ENCODE measurements around the gene CDAN1. TPM values are rescaled to one million over a fixed set of nuclear protein-coding genes. Genes with fewer than 3 reads are reported as not detected.

The CDAN1 gene
- total RNA-seq, 2 donors from 2014 or later: 5.1 to 6.6 TPM

DNA sequence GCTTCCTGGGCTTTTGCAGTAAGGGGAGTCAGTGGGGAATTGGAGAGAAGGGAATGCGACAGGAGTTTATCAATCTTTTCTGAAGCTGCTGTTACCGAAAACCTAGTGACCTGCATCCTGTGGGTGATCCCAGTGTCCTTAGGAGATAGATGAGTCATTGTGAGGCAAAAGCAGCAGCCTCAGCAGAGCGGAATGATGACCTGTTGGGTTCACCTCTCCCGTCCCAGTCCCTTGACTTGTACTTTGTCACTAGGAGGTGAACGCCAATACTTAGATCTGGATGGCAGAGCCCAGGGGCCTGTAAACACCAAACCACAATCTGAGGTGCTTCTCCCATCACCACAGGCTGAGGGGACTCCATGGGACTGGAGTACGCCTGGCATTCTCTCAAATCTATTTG, 17.9 kb downstream of the CDAN1 start:
- DNase-seq: no peak
- no peak for ATAC-seq
- intact Hi-C loops (cut with DNase I): no loop called here

DNA sequence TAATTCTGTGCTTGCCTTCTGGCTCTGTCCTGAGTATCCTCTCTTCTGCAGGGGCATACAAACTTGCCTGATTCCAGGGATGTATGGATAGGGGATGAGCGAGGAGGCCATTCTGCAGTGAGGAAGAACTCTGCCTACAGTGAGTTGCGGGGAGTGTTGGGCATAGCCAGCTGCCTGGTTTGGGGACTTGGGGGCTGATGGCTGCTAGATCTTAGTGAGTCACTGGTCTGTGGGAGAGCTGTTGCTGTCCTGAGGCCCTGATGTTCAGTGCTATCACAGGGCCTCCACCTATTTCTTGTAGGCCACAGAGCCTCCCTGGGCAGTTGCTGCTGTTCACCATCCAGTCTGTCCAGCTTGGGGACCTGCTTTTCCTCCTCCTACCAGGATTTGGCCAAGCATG, 20.3 kb downstream of the CDAN1 start:
- ATAC-seq (no peak), DNase-seq (no peak)
- intact Hi-C loops (cut with DNase I): no loop called here

DNA sequence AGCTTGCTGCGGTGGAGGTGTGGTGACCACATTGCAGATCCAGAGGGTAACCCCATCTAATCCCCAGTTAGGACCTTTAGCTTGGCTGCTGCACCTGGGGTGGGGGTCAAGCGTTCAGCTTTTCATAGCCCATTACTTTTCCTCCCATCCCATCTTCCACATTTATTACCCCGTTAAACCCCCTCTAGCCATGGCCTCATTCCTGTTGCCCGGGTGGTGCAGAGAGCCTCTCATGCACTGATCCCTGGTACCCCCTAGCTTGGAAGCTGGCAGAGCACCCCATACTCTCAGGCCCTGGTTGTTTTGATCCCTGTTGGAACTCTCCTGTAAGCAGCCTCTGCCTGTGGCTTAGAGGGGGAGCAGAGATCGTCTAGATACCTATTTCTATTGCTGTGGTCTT, 20.8 kb downstream of the CDAN1 start:
- intact Hi-C loops (cut with DNase I): no loop called here
- ATAC-seq: no peak

DNA sequence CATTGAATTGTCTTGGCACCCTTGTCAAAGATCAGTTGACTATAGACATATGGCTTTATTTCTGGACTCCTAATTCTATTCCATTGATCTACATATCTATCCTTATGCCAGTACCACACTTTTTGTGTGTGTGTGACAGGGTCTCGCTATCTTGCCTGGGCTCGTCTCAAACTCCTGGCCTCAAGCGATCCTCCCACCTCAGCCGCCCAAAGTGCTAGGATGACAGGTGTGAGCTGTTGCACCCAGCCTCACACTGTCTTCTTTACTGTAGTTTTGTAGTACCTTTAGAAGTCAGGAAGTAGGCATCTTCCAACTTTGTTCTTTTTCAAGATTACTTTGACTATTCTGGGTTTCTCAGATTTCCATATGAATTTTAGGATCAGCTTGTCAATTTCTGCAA, 24.3 kb downstream of the CDAN1 start:
- no peak for ATAC-seq
- intact Hi-C loops (cut with DNase I): no loop called here
- no peak for DNase-seq

More for the DNA sequence above, 20.8 kb downstream of the CDAN1 start:
- no peak for DNase-seq

DNA sequence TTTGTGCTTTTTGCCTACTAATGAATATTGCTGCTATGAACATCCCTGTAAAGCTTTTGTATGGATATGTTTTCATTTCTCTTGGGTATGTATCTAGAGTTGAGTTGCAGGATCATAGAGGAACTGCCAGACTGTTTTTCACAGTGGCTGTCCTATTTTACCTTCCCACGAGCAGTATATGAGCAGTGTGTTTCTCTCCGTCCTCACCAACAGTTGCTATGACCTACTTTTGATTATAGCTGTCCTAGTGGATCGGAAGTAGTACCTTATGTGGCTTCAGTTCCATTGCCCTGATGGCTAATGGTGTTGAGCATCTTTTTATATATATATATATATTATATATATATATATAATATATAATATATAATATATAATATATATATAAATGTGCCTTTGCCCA, 25.2 kb downstream of the CDAN1 start:
- ATAC-seq: no peak
- intact Hi-C loops (cut with DNase I): no loop called here
- DNase-seq: no peak

DNA sequence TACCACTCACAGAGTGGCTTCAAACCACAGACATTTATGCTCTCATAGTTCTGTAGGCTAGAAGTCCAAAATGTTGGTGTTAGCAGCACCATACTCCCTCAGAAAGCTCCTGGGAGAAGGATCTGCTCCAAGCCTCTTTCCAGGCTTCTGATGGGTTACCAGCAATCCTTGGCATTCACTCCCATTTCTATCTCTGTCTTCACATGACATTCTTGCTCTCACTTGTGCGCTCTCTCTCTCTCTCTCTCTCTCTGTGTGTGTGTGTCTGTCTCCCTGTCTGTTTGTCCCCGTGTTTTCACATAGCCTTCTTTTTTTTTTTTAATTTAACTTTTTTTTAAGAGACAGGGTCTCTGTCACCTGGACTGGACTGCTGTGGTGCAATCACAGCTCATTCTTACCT, 26.3 kb downstream of the CDAN1 start:
- no peak for DNase-seq
- intact Hi-C loops (cut with DNase I): no loop called here
- peak in 1 of 2 donors; percentile 34 for ATAC-seq

DNA sequence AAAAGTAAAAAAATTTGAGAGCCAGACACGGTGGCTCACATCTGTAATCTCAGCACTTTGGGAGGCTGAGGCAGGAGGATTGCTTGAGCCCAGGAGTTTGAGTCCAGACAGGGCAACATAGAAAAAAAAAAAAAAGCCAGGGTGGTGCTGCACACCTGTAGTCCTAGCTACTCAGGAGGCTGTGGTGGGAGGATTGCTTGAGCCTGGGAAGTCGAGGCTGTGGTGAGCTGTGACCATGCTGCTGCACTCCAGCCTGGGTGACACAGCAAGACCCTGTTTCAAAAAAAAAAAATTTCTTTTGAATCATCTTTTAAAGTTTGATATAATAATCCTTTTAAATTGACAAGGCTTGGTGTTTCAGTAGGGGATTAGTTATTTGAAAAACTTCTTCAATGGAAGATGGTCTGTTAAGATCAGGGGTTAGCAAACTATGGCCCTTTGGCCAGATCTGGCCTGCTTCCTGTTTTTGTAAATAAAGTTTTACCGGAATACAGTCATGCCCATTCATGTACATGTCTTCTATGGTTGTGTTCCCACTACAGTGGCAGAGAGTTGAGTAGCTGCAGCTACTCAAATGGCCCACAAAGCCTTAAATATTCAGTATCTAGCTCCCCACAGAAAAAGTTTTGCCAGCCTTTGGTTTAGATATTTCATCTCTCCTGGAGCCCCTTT, 28.9 kb downstream of the CDAN1 start:
- intact Hi-C loops (cut with DNase I): no loop called here
- ATAC-seq (no peak), DNase-seq (no peak)

DNA sequence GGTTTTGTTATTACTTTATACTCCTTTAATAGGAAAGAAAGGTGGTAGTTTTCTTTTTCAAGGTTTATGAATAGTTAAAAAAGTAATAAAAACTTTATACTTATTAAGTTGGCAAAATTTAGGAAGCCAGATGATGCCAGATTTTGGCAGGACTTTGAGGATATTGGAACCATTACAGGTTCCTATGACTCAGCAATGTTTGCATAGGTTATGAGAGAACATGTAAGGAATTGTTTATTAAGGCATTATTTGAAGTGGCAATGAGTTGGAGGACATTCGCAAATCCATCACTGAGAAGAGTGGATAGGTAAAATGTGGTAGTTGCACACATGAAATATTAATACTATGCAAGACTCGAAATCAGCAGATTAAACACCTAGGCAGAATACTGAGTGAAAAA, 29.9 kb downstream of the CDAN1 start:
- intact Hi-C loops (cut with DNase I): no loop called here
- ATAC-seq (no peak), DNase-seq (no peak)

DNA sequence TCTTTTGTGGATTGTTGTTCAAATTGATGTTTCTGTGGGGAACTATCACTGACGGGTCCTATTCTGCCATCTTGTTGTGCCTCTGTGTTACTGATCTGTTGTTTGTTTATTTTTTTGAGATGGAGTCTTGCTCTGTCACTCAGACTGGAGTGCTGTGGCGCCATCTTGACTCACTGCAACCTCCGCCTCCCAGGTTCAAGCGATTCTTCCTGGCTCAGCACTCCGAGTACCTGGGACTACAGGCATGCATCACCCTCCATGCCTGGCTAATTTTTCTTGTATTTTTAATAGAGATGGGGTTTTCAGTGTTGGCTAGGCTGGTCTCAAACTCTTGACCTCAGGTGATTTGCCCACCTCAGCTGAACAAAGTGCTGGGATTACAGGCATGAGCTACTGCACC, 31.6 kb downstream of the CDAN1 start:
- ATAC-seq: no peak
- no peak for DNase-seq
- intact Hi-C loops (cut with DNase I): no loop called here

DNA sequence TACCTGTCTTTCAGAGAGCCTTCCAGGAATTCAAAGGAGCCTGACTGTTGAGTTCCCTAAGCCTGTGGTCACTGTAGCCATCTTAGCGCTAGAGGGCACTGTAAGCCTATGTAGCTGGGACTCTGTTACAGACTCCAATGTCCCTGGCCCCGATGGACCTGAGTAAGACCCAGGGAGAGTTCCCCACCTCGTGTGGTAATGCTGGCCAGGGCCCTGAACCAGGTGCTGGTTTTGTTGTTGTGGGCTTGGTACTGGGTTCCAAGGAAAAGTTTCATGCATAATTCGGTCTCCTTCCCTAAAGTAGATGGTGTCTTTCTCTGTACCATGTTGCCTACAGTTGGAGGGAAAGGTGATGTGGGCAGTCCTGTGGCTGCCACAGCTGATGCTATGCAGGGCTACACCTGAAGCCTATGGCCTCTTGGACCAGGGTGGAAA, 32.4 kb downstream of the CDAN1 start:
- intact Hi-C loops (cut with DNase I): loop anchor here (5.0 kb wide), 1 partner anchor 223 kb away; no protein-coding TSS in a partner anchor
- ATAC-seq: peak; percentile 94 to 95
- DNase-seq: peak; percentile 64

DNA sequence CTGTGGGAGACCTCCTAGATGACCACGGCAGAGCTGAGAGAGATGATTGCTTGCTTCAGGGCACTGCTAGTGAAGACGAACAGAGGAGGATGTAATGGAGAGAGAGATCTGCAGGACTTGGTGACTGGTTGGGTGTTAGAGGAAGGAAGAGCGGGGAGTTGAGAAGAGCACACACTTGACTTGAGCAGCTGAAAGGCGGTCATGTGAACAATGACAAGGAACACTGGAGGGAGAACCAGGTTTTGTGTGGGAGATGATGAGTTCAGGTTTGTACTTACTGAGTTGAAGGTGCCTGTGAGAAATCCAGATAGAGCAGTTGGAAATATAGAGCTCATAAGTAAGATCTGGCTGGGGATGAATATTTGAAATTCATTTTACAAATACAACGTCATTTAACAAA, 40.3 kb downstream of the CDAN1 start:
- DNase-seq (no peak), ATAC-seq (no peak)
- intact Hi-C loops (cut with DNase I): no loop called here

DNA sequence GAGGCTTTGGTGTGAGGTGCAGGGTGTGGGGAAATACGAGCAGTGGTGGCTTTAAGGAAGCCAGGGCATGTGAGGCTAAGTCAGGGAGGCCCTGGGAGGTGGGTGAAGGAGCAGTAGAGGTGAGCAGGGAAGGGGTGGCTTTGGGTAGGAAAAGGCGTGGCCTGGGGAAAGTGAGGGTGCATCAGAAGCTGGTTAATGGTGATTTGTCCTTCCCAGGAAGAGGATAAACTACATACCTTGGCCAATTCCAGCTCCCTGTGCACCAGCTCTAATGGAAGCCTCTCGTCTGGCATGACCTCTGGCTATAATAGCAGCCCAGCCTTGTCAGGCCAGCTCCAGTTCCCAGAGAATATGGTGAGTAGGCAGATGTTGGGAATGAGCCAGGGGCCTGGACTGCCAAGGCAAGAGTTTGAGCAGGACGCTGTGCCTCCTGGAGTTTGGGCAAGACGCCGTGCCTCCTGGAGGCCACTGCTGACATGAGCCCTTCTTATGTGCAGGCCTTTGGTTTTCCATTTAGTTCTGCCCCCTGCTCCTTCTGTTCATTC, 41.3 kb downstream of the CDAN1 start:
- DNase-seq (no peak), ATAC-seq (no peak)
- intact Hi-C loops (cut with DNase I): no loop called here

DNA sequence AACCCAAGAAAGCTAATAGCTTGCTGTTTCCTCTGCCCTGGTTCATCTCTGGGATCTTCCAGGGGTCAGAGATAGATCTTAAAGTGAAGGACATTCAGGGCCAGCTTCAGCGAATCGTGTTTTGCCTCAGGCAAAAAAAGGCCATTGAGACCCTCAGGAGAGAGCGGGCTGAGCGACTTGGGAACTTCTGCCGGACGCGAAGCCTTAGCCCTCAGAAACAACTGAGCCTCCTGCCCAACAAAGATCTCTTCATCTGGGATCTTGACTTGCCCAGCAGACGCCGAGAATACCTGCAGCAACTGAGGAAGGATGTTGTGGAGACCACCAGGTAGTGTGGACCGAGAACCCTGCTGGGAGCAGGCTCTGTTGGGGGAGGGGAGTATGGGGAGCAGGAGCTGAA, 42.5 kb downstream of the CDAN1 start:
- intact Hi-C loops (cut with DNase I): no loop called here
- ATAC-seq: no peak
- no peak for DNase-seq

DNA sequence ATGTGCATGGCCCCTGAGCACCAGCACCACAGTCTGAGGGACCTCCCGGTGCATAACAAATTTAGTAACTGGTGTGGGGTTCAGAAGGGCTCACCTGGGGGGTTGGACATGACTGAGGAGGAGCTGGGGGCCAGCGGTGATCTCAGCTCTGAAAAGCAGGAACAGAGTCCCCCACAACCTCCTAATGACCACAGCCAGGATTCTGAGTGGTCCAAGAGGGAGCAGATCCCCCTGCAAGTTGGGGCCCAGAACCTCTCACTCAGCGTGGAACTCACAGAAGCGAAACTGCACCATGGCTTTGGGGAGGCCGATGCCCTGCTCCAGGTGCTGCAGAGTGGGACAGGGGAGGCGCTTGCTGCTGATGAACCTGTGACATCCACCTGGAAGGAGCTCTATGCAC, 43.0 kb downstream of the CDAN1 start:
- ATAC-seq (no peak), DNase-seq (no peak)
- intact Hi-C loops (cut with DNase I): no loop called here

DNA sequence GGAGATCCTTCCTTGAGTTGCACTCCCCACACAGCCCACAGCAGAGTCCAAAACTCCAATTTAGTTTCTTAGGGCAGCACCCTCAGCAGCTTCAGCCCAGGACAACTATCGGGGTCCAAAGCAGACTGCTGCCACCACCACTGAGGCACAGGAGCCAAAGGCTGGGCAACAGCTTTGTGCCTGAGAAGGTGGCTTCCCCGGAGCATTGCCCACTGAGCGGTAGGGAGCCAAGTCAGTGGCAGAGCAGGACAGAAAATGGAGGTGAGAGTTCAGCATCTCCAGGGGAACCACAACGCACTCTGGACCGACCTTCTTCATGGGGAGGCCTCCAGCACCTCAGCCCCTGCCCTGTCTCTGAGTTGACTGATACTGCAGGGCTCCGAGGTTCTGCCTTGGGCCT, 43.4 kb downstream of the CDAN1 start:
- ATAC-seq (no peak), DNase-seq (no peak)
- intact Hi-C loops (cut with DNase I): no loop called here

DNA sequence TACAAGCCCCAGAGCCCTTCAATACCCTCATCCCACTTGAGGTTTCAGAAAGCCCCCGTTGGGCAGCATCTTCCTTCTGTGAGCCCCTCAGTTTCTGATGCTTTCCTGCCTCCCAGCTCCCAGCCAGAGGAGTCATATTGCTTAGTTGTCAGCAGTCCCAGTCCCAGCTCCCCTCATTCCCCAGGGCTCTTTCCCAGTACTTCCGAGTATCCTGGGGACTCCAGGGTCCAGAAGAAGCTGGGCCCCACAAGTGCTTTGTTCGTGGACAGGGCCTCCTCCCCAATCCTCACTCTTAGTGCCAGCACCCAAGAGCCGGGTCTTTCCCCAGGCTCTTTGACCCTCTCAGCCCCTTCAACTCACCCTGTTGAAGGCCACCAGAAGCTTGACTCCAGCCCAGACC, 43.9 kb downstream of the CDAN1 start:
- intact Hi-C loops (cut with DNase I): no loop called here
- ATAC-seq (no peak), DNase-seq (no peak)

DNA sequence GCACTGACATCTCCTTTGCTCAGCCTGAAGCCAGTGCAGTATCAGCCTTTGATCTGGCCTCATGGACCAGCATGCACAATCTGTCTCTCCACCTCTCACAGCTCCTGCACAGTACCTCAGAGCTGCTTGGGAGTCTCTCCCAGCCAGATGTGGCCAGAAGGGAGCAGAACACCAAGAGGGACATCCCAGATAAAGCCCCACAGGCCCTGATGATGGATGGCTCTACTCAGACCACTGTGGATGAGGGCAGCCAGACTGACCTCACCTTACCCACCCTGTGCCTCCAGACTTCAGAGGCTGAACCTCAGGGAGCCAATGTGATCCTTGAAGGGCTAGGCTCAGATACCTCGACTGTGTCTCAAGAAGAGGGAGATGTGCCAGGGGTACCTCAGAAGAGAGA, 44.4 kb downstream of the CDAN1 start:
- ATAC-seq (no peak), DNase-seq (no peak)
- intact Hi-C loops (cut with DNase I): no loop called here

DNA sequence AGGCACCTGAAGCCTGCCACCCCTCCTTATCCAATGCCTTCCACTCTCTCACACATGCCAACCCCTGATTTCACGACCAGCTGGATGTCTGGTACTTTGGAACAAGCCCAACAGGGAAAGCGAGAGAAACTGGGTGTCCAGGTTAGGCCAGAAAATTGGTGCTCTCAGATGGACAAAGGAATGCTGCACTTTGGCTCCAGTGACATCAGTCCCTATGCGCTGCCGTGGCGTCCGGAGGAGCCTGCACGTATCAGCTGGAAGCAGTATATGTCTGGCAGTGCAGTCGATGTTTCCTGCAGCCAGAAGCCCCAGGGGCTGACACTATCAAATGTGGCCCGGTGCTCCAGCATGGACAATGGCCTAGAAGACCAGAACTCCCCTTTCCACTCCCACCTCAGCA, 45.2 kb downstream of the CDAN1 start:
- ATAC-seq: no peak
- no peak for DNase-seq
- intact Hi-C loops (cut with DNase I): no loop called here

DNA sequence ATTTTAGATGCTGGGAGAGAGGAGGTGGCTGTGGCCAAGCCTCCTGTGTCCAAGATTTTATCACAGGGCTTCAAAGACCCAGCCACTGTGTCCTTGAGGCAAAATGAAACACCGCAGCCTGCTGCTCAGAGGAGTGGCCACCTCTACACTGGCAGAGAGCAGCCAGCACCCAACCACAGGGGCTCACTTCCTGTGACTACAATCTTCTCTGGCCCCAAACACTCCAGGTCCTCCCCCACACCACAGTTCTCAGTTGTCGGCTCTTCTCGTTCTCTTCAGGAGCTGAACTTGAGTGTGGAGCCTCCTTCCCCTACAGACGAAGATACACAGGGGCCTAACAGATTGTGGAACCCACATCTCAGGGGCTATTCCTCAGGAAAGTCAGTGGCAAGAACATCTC, 45.6 kb downstream of the CDAN1 start:
- no peak for DNase-seq
- ATAC-seq: no peak
- intact Hi-C loops (cut with DNase I): no loop called here

DNA sequence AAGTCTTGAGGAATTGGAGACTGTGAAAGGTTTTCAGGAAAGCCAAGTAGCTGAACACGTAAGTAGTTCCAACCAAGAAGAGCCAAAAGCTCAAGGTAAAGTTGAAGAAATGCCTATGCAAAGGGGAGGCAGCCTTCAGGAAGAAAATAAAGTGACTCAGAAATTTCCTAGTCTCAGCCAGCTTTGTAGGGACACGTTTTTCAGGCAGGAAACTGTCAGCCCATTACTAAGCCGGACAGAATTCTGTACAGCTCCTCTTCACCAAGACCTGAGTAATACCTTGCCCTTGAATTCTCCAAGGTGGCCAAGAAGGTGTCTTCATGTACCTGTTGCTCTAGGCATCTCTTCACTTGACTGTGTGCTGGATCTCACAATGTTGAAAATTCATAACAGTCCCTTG, 48.6 kb downstream of the CDAN1 start:
- intact Hi-C loops (cut with DNase I): no loop called here
- ATAC-seq (no peak), DNase-seq (no peak)

DNA sequence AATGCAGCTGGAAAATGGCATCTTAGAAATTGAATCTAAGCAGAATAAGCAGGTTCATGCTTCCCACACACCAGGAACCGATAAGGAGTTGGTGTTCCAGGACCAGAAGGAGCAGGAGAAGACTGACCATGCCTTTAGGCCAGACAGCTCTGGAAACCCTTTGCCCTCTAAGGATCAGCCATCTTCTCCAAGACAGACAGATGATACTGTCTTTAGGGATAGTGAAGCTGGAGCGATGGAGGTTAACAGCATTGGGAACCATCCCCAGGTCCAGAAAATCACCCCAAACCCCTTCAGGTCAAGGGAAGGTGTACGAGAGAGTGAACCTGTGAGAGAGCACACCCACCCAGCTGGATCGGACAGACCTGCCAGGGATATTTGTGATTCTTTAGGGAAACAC, 49.2 kb downstream of the CDAN1 start:
- intact Hi-C loops (cut with DNase I): no loop called here
- DNase-seq (no peak), ATAC-seq (no peak)

DNA sequence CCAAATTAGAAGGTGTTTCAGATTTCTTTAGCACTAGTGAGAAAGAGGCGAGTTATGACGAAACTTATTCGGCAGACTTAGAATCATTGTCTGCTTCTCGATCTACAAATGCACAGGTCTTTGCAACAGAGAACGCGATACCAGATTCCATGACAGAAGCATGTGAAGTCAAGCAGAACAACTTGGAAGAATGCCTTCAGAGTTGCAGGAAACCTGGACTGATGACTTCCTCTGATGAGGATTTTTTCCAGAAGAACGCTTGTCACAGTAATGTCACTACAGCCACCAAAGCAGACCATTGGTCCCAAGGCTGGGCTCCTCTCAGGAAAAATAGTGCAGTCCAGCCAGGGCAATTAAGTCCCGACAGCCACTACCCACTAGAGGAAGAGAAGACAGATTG, 50.6 kb downstream of the CDAN1 start:
- DNase-seq (no peak), ATAC-seq (no peak)
- intact Hi-C loops (cut with DNase I): no loop called here
